A673 (cell line): Measurements from ENCODE around the gene SLC48A1.

Source experiments
- CTCF ChIP-seq: fragments of 300-800, 200-600 bp; sonication (generic); conservative IDR thresholded peaks from 2 replicates; pipeline ENCODE4 v1.5.1; 2017; ENCODE audit warnings: low read depth, mild to moderate bottlenecking, antibody characterized with exemption, low read length, moderate library complexity, mixed read lengths
- EZH2 ChIP-seq: fragments of 200-600 bp; sonication (generic); IDR thresholded peaks from 2 replicates; pipeline ENCODE4 v1.6.1; 2017; ENCODE audit warnings: borderline replicate concordance, low read depth, mild to moderate bottlenecking, mixed read lengths, antibody characterized with exemption, low read length; ENCODE audit not compliant: poor library complexity, severe bottlenecking

- TF ChIP-seq CTCF (no peak), EZH2 (no peak)
Measured at GRCh38 chr12:47729233-47729632, 43.8 kb upstream of the SLC48A1 start.
